ENCODE measurements around the gene VAT1L.

- TF ChIP-seq EZH2 (IDR thresholded peaks at IDR 0.05; ENCODE audit: borderline replicate concordance) = no peak
- TF ChIP-seq CTCF (IDR thresholded peaks at IDR 0.05; ENCODE audit: poor library complexity) = no peak
Observed at GRCh38 chr16:77763994-77764393, 24.4 kb upstream of the VAT1L start.
